Renal cortical epithelial cell (primary cell): Measurements from ENCODE around the gene CTNNBL1. TPM values are rescaled to one million over a fixed set of nuclear protein-coding genes. Genes with fewer than 3 reads are reported as not detected.

Experiments used
- DNase-seq: peaks from one replicate; pipeline ENCODE4 v3.0.0-alpha.2; 2011; ENCODE audit warnings: low read depth
- total RNA-seq: library from RNA; depleted of rRNA; stranded (reverse); fragments of >200 nt; gene quantifications from 2 replicates; pipeline ENCODE4 v1.2.3, GENCODE V29; 2014

Gene CTNNBL1
- total RNA-seq, 1 donor from 2014 or later, result 29.4 TPM

GRCh38 chr20:37898233-37899104 is 204.6 kb downstream of the CTNNBL1 start:
- no peak for DNase-seq

- DNase-seq, result no peak
Measured at GRCh38 chr20:37899105-37900045, 205.5 kb downstream of the CTNNBL1 start.

GRCh38 chr20:37901240-37901639 is 207.4 kb downstream of the CTNNBL1 start:
- no peak for DNase-seq

- DNase-seq, result peak; percentile 73
Measured at GRCh38 chr20:37901654-37902503, 208.0 kb downstream of the CTNNBL1 start.

- DNase-seq, result peak; percentile 21
Measured at GRCh38 chr20:37902504-37903313, 208.9 kb downstream of the CTNNBL1 start, which contains the start of gene VSTM2L. TSS of gene VSTM2L (plus strand) at chr20:37903127. CDS start at chr20:37903351, 224 bp downstream.

GRCh38 chr20:37903317-37904007 is 209.6 kb downstream of the CTNNBL1 start:
- DNase-seq, result no peak

GRCh38 chr20:37904008-37904642 is 210.3 kb downstream of the CTNNBL1 start:
- DNase-seq, result no peak

- no peak for DNase-seq
Measured at GRCh38 chr20:37904845-37905373, 211.1 kb downstream of the CTNNBL1 start.

GRCh38 chr20:37905671-37906613 is 212.1 kb downstream of the CTNNBL1 start:
- no peak for DNase-seq

GRCh38 chr20:37907330-37907676 is 213.5 kb downstream of the CTNNBL1 start:
- DNase-seq, result no peak

- DNase-seq, result peak; percentile 83
Measured at GRCh38 chr20:37907677-37908401, 214.0 kb downstream of the CTNNBL1 start.

GRCh38 chr20:37911261-37911660 is 217.4 kb downstream of the CTNNBL1 start:
- no peak for DNase-seq

- no peak for DNase-seq
Measured at GRCh38 chr20:37911838-37912281, 218.0 kb downstream of the CTNNBL1 start.

GRCh38 chr20:37912874-37913273 is 219.0 kb downstream of the CTNNBL1 start:
- DNase-seq, result no peak

- DNase-seq, result no peak
Measured at GRCh38 chr20:37913567-37914366, 219.9 kb downstream of the CTNNBL1 start.

GRCh38 chr20:37914367-37914671 is 220.5 kb downstream of the CTNNBL1 start:
- DNase-seq, result no peak
